ENCODE measurements around the gene ROBO2. TPM values are rescaled to one million over a fixed set of nuclear protein-coding genes. Genes with fewer than 3 reads are reported as not detected.

Gene ROBO2
- polyA plus RNA-seq, 1 donor from 2014 or later: 55.5 TPM

GRCh38 chr3:77468626-77469020, 428.7 kb downstream of the ROBO2 start:
- H3F3A ChIP-seq (ENCODE audit: insufficient read depth, low read length, poor library complexity, severe bottlenecking): no peaks in the 10 kb centered on the region
- TF ChIP-seq RAD21 (conservative IDR thresholded peaks at IDR 0.05) (no peak), SMC3 (conservative IDR thresholded peaks at IDR 0.05; ENCODE audit: poor library complexity) (no peak), POLR2AphosphoS5 (IDR thresholded peaks at IDR 0.05) (no peak), TAF1 (IDR thresholded peaks at IDR 0.05; ENCODE audit: low read depth) (no peak), CTCF (IDR thresholded peaks at IDR 0.05; ENCODE audit: poor library complexity, severe bottlenecking) (no peak), REST (IDR thresholded peaks at IDR 0.05; ENCODE audit: borderline replicate concordance) (no peak), EZH2 (IDR thresholded peaks at IDR 0.05; ENCODE audit: borderline replicate concordance, insufficient read depth, low read length, poor library complexity, severe bottlenecking) (no peak)

GRCh38 chr3:77475507-77475906, 435.6 kb downstream of the ROBO2 start:
- no peaks in the 10 kb centered on the region for H3K36me3 ChIP-seq (ENCODE audit: insufficient read depth, low read length)
- H3K9me2 ChIP-seq (ENCODE audit: insufficient read depth, low read length): no peaks in the 10 kb centered on the region
- no peak for TF ChIP-seq EP300 (conservative IDR thresholded peaks at IDR 0.05; ENCODE audit: poor library complexity, severe bottlenecking)
- no peak for TF ChIP-seq SMC3 (conservative IDR thresholded peaks at IDR 0.05; ENCODE audit: poor library complexity)
- TF ChIP-seq MXI1 (conservative IDR thresholded peaks at IDR 0.05; ENCODE audit: poor library complexity, severe bottlenecking): no peak
- TF ChIP-seq CTCF (IDR thresholded peaks at IDR 0.05; ENCODE audit: poor library complexity, severe bottlenecking): no peak
- TF ChIP-seq RAD21 (conservative IDR thresholded peaks at IDR 0.05): no peak
- TF ChIP-seq REST (IDR thresholded peaks at IDR 0.05; ENCODE audit: borderline replicate concordance): no peak
- no peak for TF ChIP-seq POLR2AphosphoS5 (IDR thresholded peaks at IDR 0.05)
- no peak for TF ChIP-seq EZH2 (IDR thresholded peaks at IDR 0.05; ENCODE audit: borderline replicate concordance, insufficient read depth, low read length, poor library complexity, severe bottlenecking)
- TF ChIP-seq TAF1 (IDR thresholded peaks at IDR 0.05; ENCODE audit: low read depth): no peak
- no peaks in the 10 kb centered on the region for H3K27me3 ChIP-seq (ENCODE audit: insufficient read depth, low read depth, low read length)
- H3K9ac ChIP-seq (ENCODE audit: low read length): no peak overlapping the region
- no peaks in the 10 kb centered on the region for H3K9me3 ChIP-seq (ENCODE audit: low read length)
- H4K20me1 ChIP-seq (ENCODE audit: insufficient read depth): no peaks in the 10 kb centered on the region
- peak overlapping the region; percentile 31 for H3K4me3 ChIP-seq (ENCODE audit: low read length)
- H3F3A ChIP-seq (ENCODE audit: insufficient read depth, low read length, poor library complexity, severe bottlenecking): no peaks in the 10 kb centered on the region
- H3K27ac ChIP-seq (ENCODE audit: low read length): peak overlapping the region; percentile 26
- H2AFZ ChIP-seq (ENCODE audit: low read depth, low read length): no peak overlapping the region
- H3K79me2 ChIP-seq (replicated peaks; ENCODE audit: insufficient read depth, low read length): no peaks in the 10 kb centered on the region
- peak overlapping the region; percentile 27 for H3K4me2 ChIP-seq (ENCODE audit: low read length)

More at GRCh38 chr3:77468626-77469020, 428.7 kb downstream of the ROBO2 start:
- Histone ChIP-seq H3K4me2 (ENCODE audit: low read length) (no peak overlapping the region), H3K27me3 (ENCODE audit: insufficient read depth, low read depth, low read length) (no peaks in the 10 kb centered on the region), H3K9ac (ENCODE audit: low read length) (no peak overlapping the region), H3K79me2 (replicated peaks; ENCODE audit: insufficient read depth, low read length) (no peaks in the 10 kb centered on the region), H3K9me2 (ENCODE audit: insufficient read depth, low read length) (no peaks in the 10 kb centered on the region), H3K9me3 (ENCODE audit: low read length) (no peaks in the 10 kb centered on the region), H4K20me1 (ENCODE audit: insufficient read depth) (no peaks in the 10 kb centered on the region), H2AFZ (ENCODE audit: low read depth, low read length) (no peak overlapping the region), H3K4me3 (ENCODE audit: low read length) (no peak overlapping the region), H3K27ac (ENCODE audit: low read length) (no peak overlapping the region), H3K36me3 (ENCODE audit: insufficient read depth, low read length) (no peaks in the 10 kb centered on the region)
